ENCODE measurements around the gene KCNIP1. TPM values are rescaled to one million over a fixed set of nuclear protein-coding genes. Genes with fewer than 3 reads are reported as not detected.

The KCNIP1 gene
- total and polyA plus RNA-seq, 9 of the 15 experiments (the other 6 are each of a cell fraction or from before 2014, with no cell fraction given), result not detected

DNA sequence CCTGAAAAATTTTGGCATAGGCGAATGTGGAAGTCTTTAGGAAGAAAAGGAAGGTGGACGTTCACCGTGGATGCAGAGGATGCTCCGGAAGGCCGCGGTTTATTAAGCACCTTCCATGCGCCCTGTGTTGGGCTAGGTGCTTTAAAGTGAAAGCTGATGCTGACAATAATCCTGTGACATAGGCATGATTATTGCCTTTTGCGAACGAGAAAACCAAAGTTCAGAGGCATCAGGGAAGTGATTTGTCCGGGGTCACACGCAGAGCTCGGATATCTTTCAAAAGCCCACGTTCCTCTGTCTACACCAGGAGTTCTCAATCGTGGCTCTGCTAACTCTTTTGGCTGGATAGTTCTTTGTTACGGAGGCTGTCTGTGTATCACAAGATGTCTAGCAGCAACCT is 267.7 kb downstream of the KCNIP1 start:
- H3K27ac ChIP-seq (ENCODE audit: extremely low read depth, low read depth, low read length), result no peak overlapping the region
- no peak overlapping the region for H2AFZ ChIP-seq (ENCODE audit: low read depth, low read length)
- H3K27me3 ChIP-seq (ENCODE audit: control insufficient read depth in 2 of 2, insufficient read depth in 2 of 2, low read length in 2 of 2), result peaks cover 0 to 4% of the 10 kb centered on the region in 2 experiments; a peak in 1 of 5 replicates
- no peak for TF ChIP-seq NCOR1 (IDR thresholded peaks at IDR 0.05)
- TF ChIP-seq HNRNPK (IDR thresholded peaks at IDR 0.05; ENCODE audit: low read depth, low read length, poor library complexity, severe bottlenecking), result no peak
- no peak for TF ChIP-seq PHB (CRISPR knock-in tag; IDR thresholded peaks at IDR 0.05)
- ATAC-seq, result no peak
- no peaks in the 10 kb centered on the region for H3K79me2 ChIP-seq (ENCODE audit: control insufficient read depth, insufficient read depth, low read length)
- intact Hi-C loops (cut with micrococcal nuclease) (no loop called here), in situ Hi-C loops (cut with MboI) (no loop called here)
- H3K36me3 ChIP-seq (ENCODE audit: control insufficient read depth, insufficient read depth, low read length), result no peaks in the 10 kb centered on the region
- ChIA-PET CTCF (ENCODE audit: low intra/inter-chr PET ratio) (no interaction called here), POLR2A (no interaction called here)
- no peaks in the 10 kb centered on the region for H3K9me3 ChIP-seq (replicated peaks; ENCODE audit: control insufficient read depth, insufficient read depth, low read depth, low read length)
- H3K4me2 ChIP-seq (ENCODE audit: insufficient read depth, low read length), result no peak overlapping the region
- under 1% methylated on average over 15 of the region's 15 CpGs for WGBS (ENCODE audit: insufficient coverage, low coverage, missing lambda C conversion rate)
- H3K9me1 ChIP-seq (ENCODE audit: control insufficient read depth, insufficient read depth, low read length), result no peaks in the 10 kb centered on the region
- no peak overlapping the region for H3K4me3 ChIP-seq
- H4K20me1 ChIP-seq (replicated peaks; ENCODE audit: control insufficient read depth, insufficient read depth, low read length), result no peaks in the 10 kb centered on the region
- no peak overlapping the region for H3K9ac ChIP-seq (ENCODE audit: insufficient read depth in 1 of 2, low read depth in 2 of 2, low read length in 2 of 2)
- no TSS peak for BruUV-seq (replicated peaks)
- no peaks in the 10 kb centered on the region for H3K4me1 ChIP-seq (replicated peaks in 1 of 2; ENCODE audit: control insufficient read depth in 2 of 2, insufficient read depth in 2 of 2, low read length in 2 of 2)
- FAIRE-seq, result no peak
- no peak for DNase-seq (ENCODE audit: extremely low read depth in 1 of 4, low spot score in 3 of 4)

DNA sequence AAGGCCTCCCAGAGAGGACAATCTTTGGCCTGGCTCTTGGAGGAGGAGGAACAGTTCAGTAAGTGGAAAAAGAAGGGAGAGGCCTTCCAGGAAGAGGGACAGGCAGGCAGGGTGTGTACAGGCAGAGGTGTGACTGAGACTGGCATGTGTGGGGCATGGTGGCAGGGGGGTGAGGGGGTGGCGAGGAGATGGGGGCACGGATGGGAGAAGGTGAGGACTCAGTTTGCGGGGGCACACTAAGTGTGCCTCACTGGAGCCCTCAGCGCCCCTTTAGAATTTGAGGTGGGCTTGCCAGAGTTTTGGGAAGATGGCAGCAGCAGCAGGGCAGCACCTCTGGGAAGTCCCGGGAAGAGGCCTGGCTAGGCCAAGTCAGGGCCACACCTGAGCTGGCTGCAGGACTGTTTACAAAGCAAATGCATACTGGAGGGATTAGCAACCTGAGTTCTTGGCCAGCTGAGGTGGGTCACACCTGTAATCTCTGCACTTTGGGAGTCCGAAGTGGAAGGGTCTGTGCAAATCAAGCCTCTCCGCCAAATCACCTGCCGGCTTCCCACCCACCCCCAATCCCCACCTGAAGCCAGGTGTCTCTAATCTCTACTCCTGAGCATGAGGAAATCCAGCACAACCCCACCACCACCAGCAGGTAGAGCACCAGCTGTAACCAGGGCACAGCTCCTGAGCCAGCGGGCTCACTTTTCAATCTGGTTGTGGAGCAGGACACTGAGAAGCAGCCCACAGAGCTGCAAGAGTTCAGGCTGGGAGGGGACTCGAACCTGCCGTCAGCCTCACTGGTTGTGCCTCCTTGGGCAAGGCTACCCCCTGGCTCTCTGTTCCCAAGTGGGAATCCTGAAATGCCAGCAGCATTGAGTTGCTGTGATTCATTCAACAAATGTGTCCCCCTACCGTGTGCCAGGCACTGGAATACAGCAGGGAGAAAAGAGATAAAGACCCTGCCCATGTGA is 269.5 kb downstream of the KCNIP1 start:
- Histone ChIP-seq H3K9me1 (ENCODE audit: control insufficient read depth, insufficient read depth, low read length) (no peaks in the 10 kb centered on the region), H4K20me1 (replicated peaks; ENCODE audit: control insufficient read depth, insufficient read depth, low read length) (no peaks in the 10 kb centered on the region), H2AFZ (ENCODE audit: low read depth, low read length) (no peak overlapping the region), H3K4me2 (ENCODE audit: insufficient read depth, low read length) (no peak overlapping the region), H3K36me3 (ENCODE audit: control insufficient read depth, insufficient read depth, low read length) (no peaks in the 10 kb centered on the region), H3K4me3 (no peak overlapping the region), H3K4me1 (replicated peaks in 1 of 2; ENCODE audit: control insufficient read depth in 2 of 2, insufficient read depth in 2 of 2, low read length in 2 of 2) (no peaks in the 10 kb centered on the region), H3K9ac (ENCODE audit: insufficient read depth in 1 of 2, low read depth in 2 of 2, low read length in 2 of 2) (no peak overlapping the region), H3K79me2 (ENCODE audit: control insufficient read depth, insufficient read depth, low read length) (no peaks in the 10 kb centered on the region), H3K9me3 (replicated peaks; ENCODE audit: control insufficient read depth, insufficient read depth, low read depth, low read length) (no peaks in the 10 kb centered on the region), H3K27me3 (ENCODE audit: control insufficient read depth in 2 of 2, insufficient read depth in 2 of 2, low read length in 2 of 2) (peaks cover 0 to 4% of the 10 kb centered on the region in 2 experiments; a peak in 1 of 5 replicates), H3K27ac (ENCODE audit: extremely low read depth, low read depth, low read length) (no peak overlapping the region)
- no peak for ATAC-seq
- WGBS (ENCODE audit: insufficient coverage, low coverage, missing lambda C conversion rate), result 2% methylated on average over 8 of the region's 12 CpGs
- ChIA-PET POLR2A (no interaction called here), CTCF (ENCODE audit: low intra/inter-chr PET ratio) (no interaction called here)
- no TSS peak for BruUV-seq (replicated peaks)
- FAIRE-seq, result no peak
- no peak for DNase-seq (ENCODE audit: extremely low read depth in 1 of 4, low spot score in 3 of 4)
- intact Hi-C loops (cut with micrococcal nuclease) (no loop called here), in situ Hi-C loops (cut with MboI) (no loop called here)
- TF ChIP-seq SRSF1 (IDR thresholded peaks at IDR 0.05; ENCODE audit: low read depth, low read length), result no peak
- TF ChIP-seq, protein P1, sequence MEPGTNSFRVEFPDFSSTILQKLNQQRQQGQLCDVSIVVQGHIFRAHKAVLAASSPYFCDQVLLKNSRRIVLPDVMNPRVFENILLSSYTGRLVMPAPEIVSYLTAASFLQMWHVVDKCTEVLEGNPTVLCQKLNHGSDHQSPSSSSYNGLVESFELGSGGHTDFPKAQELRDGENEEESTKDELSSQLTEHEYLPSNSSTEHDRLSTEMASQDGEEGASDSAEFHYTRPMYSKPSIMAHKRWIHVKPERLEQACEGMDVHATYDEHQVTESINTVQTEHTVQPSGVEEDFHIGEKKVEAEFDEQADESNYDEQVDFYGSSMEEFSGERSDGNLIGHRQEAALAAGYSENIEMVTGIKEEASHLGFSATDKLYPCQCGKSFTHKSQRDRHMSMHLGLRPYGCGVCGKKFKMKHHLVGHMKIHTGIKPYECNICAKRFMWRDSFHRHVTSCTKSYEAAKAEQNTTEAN (CRISPR knock-in tag; IDR thresholded peaks at IDR 0.05), result no peak
- TF ChIP-seq HDAC2 (IDR thresholded peaks at IDR 0.05), result no peak
- TF ChIP-seq DPF2 (IDR thresholded peaks at IDR 0.05), result no peak
- TF ChIP-seq MTA2 (IDR thresholded peaks at IDR 0.05; ENCODE audit: low read depth), result no peak
- no peak for TF ChIP-seq SMAD3 (CRISPR knock-in tag; conservative IDR thresholded peaks at IDR 0.05)
- no peak for TF ChIP-seq MYC (IDR thresholded peaks at IDR 0.05; ENCODE audit: low read depth, low read length)
- no peak for TF ChIP-seq MYC (CRISPR knock-in tag; IDR thresholded peaks at IDR 0.05; ENCODE audit: borderline replicate concordance, low read depth)
- no peak for TF ChIP-seq ZNF146 (CRISPR knock-in tag; IDR thresholded peaks at IDR 0.05; ENCODE audit: unreplicated experiment)
- TF ChIP-seq ZNF431 (CRISPR knock-in tag; IDR thresholded peaks at IDR 0.05), result no peak
- no peak for TF ChIP-seq EP300 (IDR thresholded peaks at IDR 0.05; ENCODE audit: low read length)
- TF ChIP-seq ZBTB1 (CRISPR knock-in tag; IDR thresholded peaks at IDR 0.05; ENCODE audit: borderline replicate concordance, low read depth), result no peak
- no peak for TF ChIP-seq FOXM1 (IDR thresholded peaks at IDR 0.05; ENCODE audit: low read depth)
- TF ChIP-seq FOXM1 (CRISPR knock-in tag; IDR thresholded peaks at IDR 0.05; ENCODE audit: low read depth), result no peak
